T-cell (primary cell): Measurements from ENCODE around the gene CCDC43. TPM values are rescaled to one million over a fixed set of nuclear protein-coding genes. Genes with fewer than 3 reads are reported as not detected.
A peak's percentile ranks its signal among the peaks of the same experiment; 100 is the strongest.
"Not testable (repeated sequence)": the region's sequence is repeated elsewhere in the genome, so short reads cannot be mapped to it uniquely, and the experiment has no call there.

Experiments
- ATAC-seq, 4 experiments: fragments of 200-7000 bp in 3 of 4; fragments of 150-1000 bp in 1 of 4; cut with Tn5 transposase; replicated peaks in 1 of 4; 1 replicate in 3 of 4; 2 replicates in 1 of 4; pipeline ENCODE4 v1.10.0; 2021; ENCODE audit warnings: moderate library complexity in 3 of 4, mild to moderate bottlenecking in 2 of 4, moderate number of reproducible peaks in 1 of 4
- CTCF ChIA-PET, 2 donors: fragments of 300-600 bp; sonication (Branson Sonifier 250); formaldehyde crosslinking; loops; one replicate each; lab custom pipeline; 2022; ENCODE audit warnings: antibody characterized with exemption in 2 of 2; lab: Charles Lee
- POLR2A ChIA-PET, 2 donors: fragments of 300-600 bp; sonication (Branson Sonifier 250); formaldehyde crosslinking; loops; one replicate each; lab custom pipeline; 2022; ENCODE audit warnings: antibody characterized with exemption in 2 of 2; lab: Charles Lee
- DNase-seq, 35 experiments: peaks; one replicate each; pipeline versions ENCODE4 v3.0.0 to v3.0.0-alpha.2; 2013 to 2023
- H3K27ac ChIP-seq: one replicate; pipeline ENCODE4 v1.5.1; 2013; ENCODE audit warnings: low read length
- H3K27me3 ChIP-seq, 2 experiments: replicated peaks in 1 of 2; 1 replicate in 1 of 2; 2 replicates in 1 of 2; pipeline versions ENCODE4 v1.6.1 to v1.7.0; 2013; ENCODE audit warnings: low read length in 1 of 2, mixed read lengths in 1 of 2; ENCODE audit not compliant: control insufficient read depth in 2 of 2, insufficient read depth in 2 of 2; ENCODE audit errors: extremely low read depth in 1 of 2
- H3K36me3 ChIP-seq, 2 donors: 1 replicate in 1 of 2; 2 replicates in 1 of 2; pipeline versions ENCODE4 v1.6.1 to v1.7.0; 2013; ENCODE audit warnings: low read length in 1 of 2; ENCODE audit not compliant: control insufficient read depth in 2 of 2, insufficient read depth in 1 of 2; ENCODE audit errors: extremely low read depth in 1 of 2
- H3K4me1 ChIP-seq, 2 experiments: 1 replicate in 1 of 2; 2 replicates in 1 of 2; pipeline versions ENCODE4 v1.6.1 to v1.7.0; 2013; ENCODE audit warnings: low read length in 2 of 2, mixed read lengths in 1 of 2; ENCODE audit not compliant: insufficient read depth in 2 of 2, control insufficient read depth in 1 of 2; ENCODE audit errors: extremely low read depth in 1 of 2
- H3K4me3 ChIP-seq, 2 donors: 1 replicate in 1 of 2; 2 replicates in 1 of 2; pipeline versions ENCODE4 v1.5.1 to v1.7.0; 2013; ENCODE audit warnings: mild to moderate bottlenecking in 2 of 2, low read length in 1 of 2, moderate library complexity in 1 of 2; ENCODE audit not compliant: control insufficient read depth in 1 of 2; ENCODE audit errors: extremely low read depth in 1 of 2
- H3K9me3 ChIP-seq: 2 replicates; pipeline ENCODE4 v1.7.0; 2013
- H3K27ac Mint-ChIP-seq, 2 donors: one replicate each; pipeline ENCODE4 v1.8.0; 2020 to 2021; ENCODE audit warnings: mild to moderate bottlenecking in 2 of 2, mixed read lengths in 2 of 2
- H3K27me3 Mint-ChIP-seq, 2 donors: one replicate each; pipeline ENCODE4 v1.8.0; 2021 to 2022; ENCODE audit warnings: mixed read lengths in 2 of 2
- H3K36me3 Mint-ChIP-seq: one replicate; pipeline ENCODE4 v1.8.0; 2021; ENCODE audit warnings: mixed read lengths
- H3K4me1 Mint-ChIP-seq, 3 donors: one replicate each; pipeline ENCODE4 v1.8.0; 2020 to 2022; ENCODE audit warnings: mixed read lengths in 3 of 3, mild to moderate bottlenecking in 1 of 3
- H3K4me3 Mint-ChIP-seq, 3 donors: one replicate each; pipeline ENCODE4 v1.8.0; 2020 to 2022; ENCODE audit warnings: mild to moderate bottlenecking in 3 of 3, mixed read lengths in 3 of 3, moderate library complexity in 3 of 3
- H3K9me3 Mint-ChIP-seq, 3 donors: one replicate each; pipeline ENCODE4 v1.8.0; 2020 to 2022; ENCODE audit warnings: mixed read lengths in 3 of 3
- WGBS: methylation state at CpG from one replicate; pipeline ENCODE4 v1.1.5; 2013; ENCODE audit warnings: missing lambda C conversion rate; ENCODE audit not compliant: insufficient coverage; 5-methylcytosine and 5-hydroxymethylcytosine counted together
- total RNA-seq, 35 experiments: library from RNA in 6 of 35; stranded (reverse) in 6 of 35; fragments of 120-200 nt in 1 of 35; gene quantifications; one replicate each; pipeline versions ENCODE4 v1.2.1 to v1.2.4 and lab custom pipeline; 2013 to 2026

CCDC43 gene
- total RNA-seq, 5 donors from 2014 or later (not counting 1 experiment from before 2014, with no cell fraction given): 15.1 to 20.4 (median 16.9) TPM

DNA sequence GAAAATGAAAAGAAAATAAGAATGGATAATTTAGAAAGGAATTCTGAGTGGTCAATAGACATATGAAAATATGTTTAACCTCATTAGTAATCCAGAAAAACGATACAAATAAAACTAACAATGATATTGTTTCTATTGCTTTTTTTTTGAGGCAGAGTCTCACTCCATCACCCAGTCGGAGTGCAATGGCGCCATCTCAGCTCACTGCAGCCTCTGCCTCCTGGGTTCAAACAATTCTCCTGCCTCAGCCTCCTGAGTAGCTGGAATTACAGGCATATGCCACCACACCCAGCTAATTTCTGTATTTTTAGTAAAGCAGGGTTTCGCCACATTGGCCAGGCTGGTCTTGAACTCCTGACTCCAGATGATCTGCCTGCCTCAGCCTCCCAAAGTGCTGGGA is 55.2 kb downstream of the CCDC43 start:
- WGBS: 93% methylated on average over 2 of the region's 4 CpGs
- DNase-seq, H3K36me3 Mint-ChIP-seq, H3K4me3 Mint-ChIP-seq, H3K36me3 ChIP-seq, H3K27ac ChIP-seq, H3K27ac Mint-ChIP-seq, H3K9me3 ChIP-seq, CTCF ChIA-PET, H3K4me3 ChIP-seq, H3K4me1 Mint-ChIP-seq, H3K9me3 Mint-ChIP-seq, H3K4me1 ChIP-seq, POLR2A ChIA-PET, ATAC-seq: not testable (repeated sequence)
- H3K27me3 Mint-ChIP-seq: peaks cover 4 to 16% of the 10 kb centered on the region in 2 donors
- peaks cover 0 to 40% of the 10 kb centered on the region in 2 experiments for H3K27me3 ChIP-seq

DNA sequence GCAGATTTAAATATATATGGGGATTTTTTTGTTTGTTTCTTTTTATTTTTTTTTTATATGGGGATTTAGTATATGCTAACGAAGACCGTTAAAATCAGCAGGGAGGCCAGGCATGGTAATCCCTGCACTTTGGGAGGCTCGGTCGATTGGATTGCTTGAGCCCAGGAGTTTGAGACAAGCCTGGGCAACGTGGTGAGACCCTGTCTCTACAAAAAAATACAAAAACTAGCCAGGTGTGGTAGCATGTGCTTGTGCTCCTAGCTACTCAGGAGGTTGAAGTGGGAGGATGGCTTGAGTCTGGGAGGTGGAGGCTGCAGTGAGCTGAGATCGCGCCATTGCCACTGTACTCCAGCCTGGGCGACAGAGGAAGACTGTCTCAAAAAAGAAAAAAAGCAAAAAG is 55.6 kb downstream of the CCDC43 start:
- no peak overlapping the region for H3K4me3 Mint-ChIP-seq
- WGBS: 100% methylated on average over 2 of the region's 8 CpGs
- no peak for DNase-seq
- H3K36me3 ChIP-seq: no peaks in the 10 kb centered on the region
- no peaks in the 10 kb centered on the region for H3K4me1 Mint-ChIP-seq
- ATAC-seq: no peak
- H3K9me3 ChIP-seq: no peaks in the 10 kb centered on the region
- peaks cover 4 to 16% of the 10 kb centered on the region in 2 donors for H3K27me3 Mint-ChIP-seq
- ChIA-PET CTCF (no interaction called here), POLR2A (no interaction called here)
- H3K4me1 ChIP-seq: no peaks in the 10 kb centered on the region
- H3K4me3 ChIP-seq: no peak overlapping the region
- H3K9me3 Mint-ChIP-seq: no peaks in the 10 kb centered on the region
- no peak overlapping the region for H3K27ac Mint-ChIP-seq
- peaks cover 0 to 42% of the 10 kb centered on the region in 2 experiments for H3K27me3 ChIP-seq
- no peak overlapping the region for H3K27ac ChIP-seq
- no peaks in the 10 kb centered on the region for H3K36me3 Mint-ChIP-seq

DNA sequence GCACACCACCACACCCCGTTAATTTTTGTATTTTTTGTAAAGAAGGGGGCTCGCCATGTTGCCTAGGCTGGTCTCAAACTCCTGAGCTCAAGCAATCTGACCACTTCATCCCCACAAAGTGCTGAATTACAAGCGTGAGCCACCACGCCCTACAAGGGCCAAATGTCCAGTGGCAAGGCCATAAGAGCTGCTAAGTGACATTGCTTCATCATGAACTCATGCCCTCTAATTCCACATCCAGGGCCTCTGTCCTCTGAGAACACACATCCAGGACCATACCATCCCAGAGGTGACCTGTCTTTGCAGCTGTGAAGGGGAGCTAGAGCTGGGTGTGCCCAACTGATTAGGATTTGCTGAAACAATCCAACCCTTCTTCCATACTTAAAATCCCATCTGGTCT is 58.9 kb downstream of the CCDC43 start:
- no peak overlapping the region for H3K27ac Mint-ChIP-seq
- no peaks in the 10 kb centered on the region for H3K36me3 ChIP-seq
- H3K27me3 Mint-ChIP-seq: peaks cover 7 to 23% of the 10 kb centered on the region in 2 donors
- H3K9me3 Mint-ChIP-seq: no peaks in the 10 kb centered on the region
- no peak overlapping the region for H3K27ac ChIP-seq
- no peak overlapping the region for H3K4me3 ChIP-seq
- H3K4me1 ChIP-seq: no peaks in the 10 kb centered on the region
- H3K9me3 ChIP-seq: no peaks in the 10 kb centered on the region
- no peak for DNase-seq
- ATAC-seq: no peak
- CTCF ChIA-PET: no interaction called here
- no peaks in the 10 kb centered on the region for H3K36me3 Mint-ChIP-seq
- H3K27me3 ChIP-seq: peaks cover 0 to 59% of the 10 kb centered on the region in 2 experiments
- POLR2A ChIA-PET: no interaction called here
- 94% methylated on average over 2 of the region's 4 CpGs for WGBS
- no peak overlapping the region for H3K4me3 Mint-ChIP-seq
- no peaks in the 10 kb centered on the region for H3K4me1 Mint-ChIP-seq

DNA sequence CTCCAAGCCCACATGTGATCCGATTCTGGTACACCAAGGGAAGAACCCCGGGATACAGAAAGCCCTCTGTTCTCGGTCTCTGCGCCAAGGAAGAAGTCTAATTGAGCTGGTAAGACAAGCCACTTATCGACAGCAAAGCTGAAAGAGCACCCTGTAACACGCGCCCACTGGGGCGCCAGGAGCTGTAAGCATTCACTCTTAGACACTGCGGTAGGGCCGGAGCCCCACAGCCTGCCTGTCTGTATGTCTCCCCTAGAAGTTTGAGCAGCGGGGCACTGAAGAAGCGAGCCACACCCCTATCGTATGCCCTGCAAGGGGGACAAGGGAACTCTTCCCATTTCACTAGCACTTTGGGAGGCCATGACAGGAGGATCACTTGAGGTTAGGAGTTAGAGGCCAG is 60.3 kb downstream of the CCDC43 start:
- Histone ChIP-seq H3K27ac (no peak overlapping the region), H3K4me3 (no peak overlapping the region), H3K4me1 (no peaks in the 10 kb centered on the region), H3K9me3 (no peaks in the 10 kb centered on the region), H3K27me3 (peaks cover 0 to 52% of the 10 kb centered on the region in 2 experiments), H3K36me3 (no peaks in the 10 kb centered on the region)
- ChIA-PET CTCF (no interaction called here), POLR2A (no interaction called here)
- Mint-ChIP-seq H3K4me3 (no peak overlapping the region), H3K27ac (no peak overlapping the region), H3K4me1 (no peaks in the 10 kb centered on the region), H3K36me3 (no peaks in the 10 kb centered on the region), H3K9me3 (no peaks in the 10 kb centered on the region), H3K27me3 (peaks cover 7 to 20% of the 10 kb centered on the region in 2 donors)
- WGBS: 83% methylated on average over 11 of the region's 13 CpGs
- DNase-seq (no peak), ATAC-seq (no peak)

DNA sequence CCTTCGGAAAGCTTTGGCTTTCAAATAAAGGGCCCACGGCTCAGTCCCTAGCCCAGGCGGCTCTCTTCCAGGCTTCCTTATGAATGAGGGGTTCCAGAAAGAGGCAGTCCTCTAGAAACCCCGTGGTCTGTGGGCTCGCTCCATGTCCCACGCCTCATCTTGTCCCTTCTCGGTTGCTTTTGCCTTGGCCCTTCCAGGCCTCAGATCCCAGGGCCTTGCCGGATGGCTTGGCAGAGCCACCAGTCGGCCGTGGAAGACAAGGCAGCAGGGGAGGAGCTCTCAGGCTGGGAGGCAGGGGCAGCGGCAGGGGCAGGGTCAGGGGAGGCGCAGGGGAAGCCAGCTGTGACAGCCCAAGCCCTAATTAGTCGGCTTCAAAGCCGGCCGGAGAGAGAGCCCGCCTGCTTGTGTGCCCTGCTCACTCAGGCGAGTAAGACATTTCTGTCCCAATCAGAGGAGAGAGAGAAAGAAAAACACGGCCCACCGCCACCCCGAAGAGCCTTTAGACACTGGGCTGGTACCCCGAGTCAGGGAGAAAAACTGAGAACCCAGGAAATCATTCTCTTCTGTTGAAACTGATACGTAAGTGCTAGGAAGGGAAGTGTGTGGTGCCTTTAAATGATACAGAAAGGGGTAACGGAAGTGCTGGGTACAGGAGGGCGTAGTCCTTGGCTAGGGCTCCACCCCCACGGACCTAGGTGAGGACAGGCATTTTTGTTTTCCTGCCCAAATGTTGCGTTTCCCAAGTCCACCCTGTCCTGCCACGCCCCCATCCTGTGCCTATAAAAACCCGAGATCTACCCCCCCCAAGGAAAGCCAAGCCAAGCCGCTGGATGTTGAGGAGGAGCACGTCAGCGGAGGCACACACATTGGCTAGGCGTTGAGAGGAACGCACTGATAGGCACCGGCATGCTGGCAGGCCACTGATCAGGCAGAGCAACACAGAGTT is 61.1 kb downstream of the CCDC43 start:
- Histone ChIP-seq H3K4me1 (no peaks in the 10 kb centered on the region), H3K27me3 (peaks cover 0 to 47% of the 10 kb centered on the region in 2 experiments), H3K4me3 (no peak overlapping the region), H3K36me3 (no peaks in the 10 kb centered on the region), H3K27ac (no peak overlapping the region), H3K9me3 (no peaks in the 10 kb centered on the region)
- WGBS: 76% methylated on average over 28 of the region's 34 CpGs
- DNase-seq (peak in 2 of 35 experiments; percentile 4 to 11), ATAC-seq (peak in 2 of 4 experiments; percentile 52 to 57)
- H3K27me3 Mint-ChIP-seq: peaks cover 7 to 17% of the 10 kb centered on the region in 2 donors
- peak overlapping the region in 1 of 2 donors; percentile 53 for H3K27ac Mint-ChIP-seq
- no peaks in the 10 kb centered on the region for H3K36me3 Mint-ChIP-seq
- ChIA-PET POLR2A (no interaction called here), CTCF (interaction anchor here in 1 of 2 donors (0.9 kb wide), 1 partner anchor 12 kb away, joined by 4 read pairs; no protein-coding TSS in a partner anchor)
- no peaks in the 10 kb centered on the region for H3K4me1 Mint-ChIP-seq
- no peaks in the 10 kb centered on the region for H3K9me3 Mint-ChIP-seq
- H3K4me3 Mint-ChIP-seq: peak overlapping the region in 1 of 3 donors; percentile 27

DNA sequence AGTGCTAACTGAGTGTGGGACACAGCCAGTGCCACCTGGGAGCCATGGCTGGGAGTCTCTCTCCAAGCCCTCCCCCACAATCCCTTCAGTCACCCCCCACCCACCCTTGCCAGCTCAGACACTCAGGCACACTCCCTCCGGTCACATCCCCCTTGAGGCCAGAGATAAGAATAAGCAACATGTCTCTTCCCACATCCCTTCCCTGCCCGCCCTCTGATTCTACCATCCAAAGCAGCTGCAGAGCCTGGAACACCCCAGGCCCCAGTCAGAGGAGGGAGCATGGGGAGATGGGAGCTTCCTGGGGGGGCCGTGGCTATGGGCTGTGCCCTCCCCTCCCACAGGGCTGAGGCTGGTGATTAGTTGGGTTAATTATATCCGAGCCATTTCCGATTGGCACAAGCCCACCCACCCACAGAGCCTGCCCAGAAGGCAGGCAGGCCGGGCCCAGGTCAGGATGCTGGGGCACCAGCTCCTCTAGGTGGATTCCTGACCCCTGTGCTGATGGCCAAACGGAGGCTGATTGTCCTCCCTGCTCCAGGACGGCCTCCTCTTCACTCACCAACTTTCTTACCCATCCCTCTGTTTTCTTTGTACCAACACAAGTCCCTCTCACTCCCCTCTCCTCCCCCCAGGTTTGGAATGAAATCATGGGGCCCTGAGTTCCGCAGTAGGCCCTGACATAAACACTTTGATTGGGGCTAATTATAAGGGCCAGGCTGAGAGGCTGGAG is 61.9 kb downstream of the CCDC43 start:
- Mint-ChIP-seq H3K27me3 (peaks cover 7 to 15% of the 10 kb centered on the region in 2 donors), H3K9me3 (no peaks in the 10 kb centered on the region), H3K27ac (no peak overlapping the region), H3K36me3 (no peaks in the 10 kb centered on the region), H3K4me1 (no peaks in the 10 kb centered on the region), H3K4me3 (peak overlapping the region in 1 of 3 donors; percentile 27)
- WGBS: 82% methylated on average over 4 of the region's 9 CpGs
- ATAC-seq: no peak
- no peak overlapping the region for H3K4me3 ChIP-seq
- no peaks in the 10 kb centered on the region for H3K4me1 ChIP-seq
- H3K9me3 ChIP-seq: no peaks in the 10 kb centered on the region
- ChIA-PET CTCF (interaction anchor here in 1 of 2 donors (0.9 kb wide), 1 partner anchor 11 kb away, joined by 4 read pairs; no protein-coding TSS in a partner anchor), POLR2A (no interaction called here)
- peaks cover 0 to 45% of the 10 kb centered on the region in 2 experiments for H3K27me3 ChIP-seq
- no peak overlapping the region for H3K27ac ChIP-seq
- no peak for DNase-seq
- H3K36me3 ChIP-seq: no peaks in the 10 kb centered on the region
